ENCODE data around the gene TUBB6.

- TF ChIP-seq, protein P1, sequence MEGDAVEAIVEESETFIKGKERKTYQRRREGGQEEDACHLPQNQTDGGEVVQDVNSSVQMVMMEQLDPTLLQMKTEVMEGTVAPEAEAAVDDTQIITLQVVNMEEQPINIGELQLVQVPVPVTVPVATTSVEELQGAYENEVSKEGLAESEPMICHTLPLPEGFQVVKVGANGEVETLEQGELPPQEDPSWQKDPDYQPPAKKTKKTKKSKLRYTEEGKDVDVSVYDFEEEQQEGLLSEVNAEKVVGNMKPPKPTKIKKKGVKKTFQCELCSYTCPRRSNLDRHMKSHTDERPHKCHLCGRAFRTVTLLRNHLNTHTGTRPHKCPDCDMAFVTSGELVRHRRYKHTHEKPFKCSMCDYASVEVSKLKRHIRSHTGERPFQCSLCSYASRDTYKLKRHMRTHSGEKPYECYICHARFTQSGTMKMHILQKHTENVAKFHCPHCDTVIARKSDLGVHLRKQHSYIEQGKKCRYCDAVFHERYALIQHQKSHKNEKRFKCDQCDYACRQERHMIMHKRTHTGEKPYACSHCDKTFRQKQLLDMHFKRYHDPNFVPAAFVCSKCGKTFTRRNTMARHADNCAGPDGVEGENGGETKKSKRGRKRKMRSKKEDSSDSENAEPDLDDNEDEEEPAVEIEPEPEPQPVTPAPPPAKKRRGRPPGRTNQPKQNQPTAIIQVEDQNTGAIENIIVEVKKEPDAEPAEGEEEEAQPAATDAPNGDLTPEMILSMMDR (IDR thresholded peaks at IDR 0.05), result no peak
- TF ChIP-seq POLR2A (IDR thresholded peaks at IDR 0.05), result no peak
Observed at GRCh38 chr18:12333506-12334290, 25.7 kb downstream of the TUBB6 start.

Data from right lobe of liver (tissue), 4 donors.